Measurements from ENCODE around the gene TMEM271. TPM values are rescaled to one million over a fixed set of nuclear protein-coding genes. Genes with fewer than 3 reads are reported as not detected.
"Not testable (repeated sequence)": the region's sequence is repeated elsewhere in the genome, so short reads cannot be mapped to it uniquely, and the experiment has no call there.

Gene TMEM271
- total RNA-seq, 1 experiment from 2014 or later = 0.08 TPM

DNA sequence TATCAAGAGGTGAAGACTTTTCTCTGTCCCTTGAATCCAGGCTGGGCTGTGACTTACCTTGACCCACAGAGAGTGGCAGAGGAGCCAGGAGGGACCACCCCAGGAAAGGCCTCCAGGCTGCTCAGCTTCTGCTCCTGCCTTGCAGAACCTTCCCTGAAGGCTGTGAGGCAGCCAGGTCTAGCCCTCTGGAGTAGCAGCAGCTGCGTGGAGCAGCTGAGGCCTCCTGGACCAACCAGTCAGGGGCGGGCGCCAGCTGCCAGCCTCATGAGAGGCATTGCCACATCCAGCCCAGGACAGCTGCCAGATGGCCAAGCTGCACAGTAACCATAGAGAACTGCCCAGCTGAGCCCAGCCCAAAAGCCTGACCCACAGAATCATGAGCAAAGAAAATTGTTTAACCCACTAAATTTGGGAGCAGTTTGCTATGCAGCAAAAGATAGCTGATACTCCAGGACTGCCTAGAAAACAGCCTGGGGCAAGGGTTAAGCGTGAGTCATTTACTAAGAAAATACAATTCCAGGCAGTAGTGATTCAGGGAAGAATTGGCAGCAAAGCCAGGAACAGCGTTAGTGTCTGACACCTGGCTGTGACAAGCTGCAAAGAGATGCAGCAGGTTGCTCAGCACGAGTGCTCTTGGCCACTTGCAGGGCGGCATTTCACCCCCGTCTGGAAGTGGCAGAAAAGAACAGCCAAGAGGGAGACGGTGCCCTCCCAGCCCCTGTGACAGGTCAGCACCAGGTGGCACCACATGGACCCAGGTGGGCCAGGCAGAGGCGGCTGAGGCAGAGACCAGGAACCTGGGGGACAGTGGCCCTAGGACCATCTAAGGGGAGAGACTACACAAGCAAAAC lies 34.5 kb upstream of the TMEM271 start:
- peak; percentile 86 for DNase-seq (ENCODE audit: low spot score)

GRCh38 chr4:609400-610050 lies 33.4 kb upstream of the TMEM271 start:
- DNase-seq (ENCODE audit: low spot score) = no peak

DNA sequence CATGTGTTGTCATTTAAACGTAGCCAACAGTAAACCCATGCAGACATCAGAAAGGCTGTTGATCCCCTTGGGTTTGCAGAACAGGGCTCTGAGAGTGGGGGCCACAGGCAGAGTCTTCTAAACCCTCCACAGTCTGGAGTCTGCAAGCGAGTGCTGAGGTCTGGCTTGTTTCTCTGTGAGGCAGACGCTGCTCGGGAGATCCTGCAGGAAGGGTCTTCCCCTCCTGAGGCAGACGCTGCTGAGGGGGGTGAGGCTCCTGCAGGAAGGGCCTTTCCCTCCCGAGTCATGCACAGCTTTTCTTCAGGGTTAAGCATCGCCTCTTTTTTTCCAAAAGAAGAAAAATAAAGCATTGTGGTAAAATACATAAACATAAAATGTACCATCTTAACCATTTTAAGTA lies 32.1 kb upstream of the TMEM271 start:
- DNase-seq (ENCODE audit: low spot score) = no peak

- DNase-seq (ENCODE audit: low spot score) = no peak
Observed at GRCh38 chr4:605702-606425, 29.8 kb upstream of the TMEM271 start.

DNA sequence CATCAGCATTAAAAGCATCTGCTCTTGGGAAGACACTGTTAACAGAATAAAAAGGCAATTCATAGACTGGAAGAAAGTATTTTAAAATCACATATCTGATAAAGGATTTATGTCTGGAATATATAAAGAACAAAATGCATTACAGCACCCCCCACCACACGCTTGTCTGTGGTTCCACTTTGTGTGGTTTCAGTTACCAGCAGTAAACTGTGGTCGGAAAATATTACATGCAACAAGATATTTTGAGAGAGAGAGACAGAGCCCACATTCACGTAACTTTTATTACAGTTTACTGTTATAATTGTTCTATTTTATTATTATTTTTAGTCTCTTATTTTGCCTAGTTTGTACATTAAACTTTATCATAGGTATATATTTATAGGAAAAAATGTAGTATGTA lies 28.0 kb upstream of the TMEM271 start:
- DNase-seq (ENCODE audit: low spot score) = no peak

DNA sequence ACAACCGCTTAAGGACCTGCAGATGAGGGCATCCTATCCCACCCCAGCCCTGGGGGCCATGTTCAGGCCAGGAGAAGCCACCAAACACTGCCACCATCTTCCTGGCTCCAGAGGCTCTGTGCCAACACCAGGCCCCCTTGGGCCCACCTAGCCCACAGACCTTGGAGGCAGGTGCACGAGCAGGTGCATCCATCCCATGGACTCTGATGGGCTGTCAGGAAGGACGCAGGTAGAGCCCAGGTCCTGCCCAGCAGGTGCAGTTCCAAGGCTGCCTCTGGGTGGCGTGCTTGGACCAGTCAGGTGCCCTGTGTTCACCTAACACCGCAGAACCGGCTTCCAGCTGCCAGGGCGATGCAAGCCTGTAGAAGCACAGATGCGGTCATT lies 26.5 kb upstream of the TMEM271 start:
- peak; percentile 38 for DNase-seq (ENCODE audit: low spot score)

DNA sequence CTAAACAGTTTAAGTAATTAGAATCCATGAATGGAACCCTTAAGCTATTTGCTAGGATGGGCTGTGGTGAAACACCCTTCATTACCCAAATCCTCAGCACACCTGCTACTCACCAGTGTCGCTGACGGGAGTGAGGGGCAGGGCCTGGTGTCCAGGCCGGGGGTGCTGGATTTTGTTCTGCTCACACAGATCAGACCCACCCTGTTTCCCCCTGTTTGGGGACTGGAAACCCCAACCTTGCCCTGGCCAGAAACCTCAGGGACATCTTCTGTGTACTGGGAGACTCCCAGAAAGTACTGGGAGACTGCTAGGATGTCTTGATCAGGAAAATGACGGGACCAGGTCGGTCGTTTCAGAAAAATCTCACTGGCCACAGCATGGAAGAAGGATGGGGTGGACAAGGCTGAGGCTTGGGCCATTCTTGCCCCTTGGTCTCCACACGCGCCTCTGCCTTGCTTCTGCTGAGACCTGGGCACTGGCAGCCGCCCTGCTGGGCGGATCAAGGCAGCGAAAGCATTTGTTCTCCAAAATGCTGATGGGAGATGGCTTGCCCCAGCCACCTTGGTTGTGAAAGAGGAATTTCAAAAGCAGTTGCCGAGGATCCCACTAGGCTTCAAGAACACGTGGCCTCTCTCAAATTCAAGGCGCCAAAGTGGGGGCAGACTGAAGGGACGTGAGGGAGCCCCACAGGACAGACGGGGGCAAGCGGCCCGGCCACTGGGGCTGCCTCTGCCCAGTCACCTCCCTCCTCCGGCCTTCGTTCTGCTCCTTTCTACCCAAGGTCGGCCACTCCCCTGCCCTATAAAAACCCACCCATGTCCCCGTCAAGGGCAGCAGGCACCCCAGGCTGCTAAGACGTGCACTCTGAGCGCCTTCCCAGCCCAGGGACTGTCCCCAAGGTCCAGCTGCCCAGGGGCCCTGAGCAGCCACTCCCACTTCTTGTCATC lies 25.8 kb upstream of the TMEM271 start:
- DNase-seq (ENCODE audit: low spot score) = no peak

- no peak for DNase-seq (ENCODE audit: low spot score)
Observed at GRCh38 chr4:600850-601515, 24.9 kb upstream of the TMEM271 start.

DNA sequence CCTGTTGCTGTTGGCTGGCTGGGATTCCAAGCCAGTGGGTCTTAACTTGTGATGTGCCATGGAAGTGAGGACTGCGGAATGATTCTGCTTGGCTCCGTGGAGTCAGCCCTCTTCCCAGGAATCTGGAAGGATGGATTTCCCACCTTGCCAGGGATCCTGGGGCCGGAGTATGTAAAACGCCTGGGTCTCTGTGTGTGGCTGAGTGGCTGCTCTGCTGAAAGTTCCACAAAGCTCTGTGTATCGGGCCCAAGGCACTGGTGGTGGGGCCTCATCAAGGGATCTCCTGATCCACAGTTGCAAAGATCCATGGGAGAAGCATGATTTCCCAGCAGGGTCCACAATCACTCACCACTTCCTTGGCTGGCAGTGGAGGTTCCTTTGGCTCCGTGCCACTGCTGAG lies 24.1 kb upstream of the TMEM271 start:
- DNase-seq (ENCODE audit: low spot score) = no peak

- DNase-seq (ENCODE audit: low spot score) = no peak
Observed at GRCh38 chr4:598925-599324, 22.8 kb upstream of the TMEM271 start.

DNA sequence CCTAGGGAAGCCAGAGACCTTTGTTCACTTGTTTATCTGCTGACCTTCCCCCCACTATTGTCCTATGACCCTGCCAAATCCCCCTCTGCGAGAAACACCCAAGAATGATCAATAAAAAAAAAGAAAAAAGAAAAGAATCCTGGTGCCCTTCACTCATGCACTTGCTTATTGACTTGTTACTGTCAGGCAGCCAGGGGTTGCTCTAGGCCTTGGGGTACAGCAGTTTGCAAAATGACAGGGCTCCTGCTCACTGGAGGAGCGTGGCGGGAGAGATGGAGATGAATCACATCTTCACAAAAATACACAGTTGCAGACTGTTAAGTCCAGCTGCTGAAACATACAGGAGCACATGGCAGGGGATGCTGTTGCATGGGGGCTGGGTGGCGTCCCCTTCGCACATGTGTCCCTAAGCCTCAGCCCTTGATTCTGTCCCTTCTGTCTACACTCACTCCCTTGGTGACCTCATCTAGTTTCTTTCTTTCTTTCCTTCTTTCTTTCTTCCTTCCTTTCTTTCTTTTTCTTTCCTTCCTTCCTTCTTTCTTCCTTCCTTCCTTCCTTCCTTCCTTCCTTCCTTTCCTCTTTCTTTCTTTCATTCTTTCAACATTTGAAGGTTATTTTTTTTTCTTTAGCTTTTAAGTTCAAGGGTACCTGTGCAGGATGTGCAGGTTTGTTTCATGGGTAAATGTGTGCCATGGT lies 16.9 kb upstream of the TMEM271 start:
- no peak for DNase-seq (ENCODE audit: low spot score)

GRCh38 chr4:592178-592577 lies 16.1 kb upstream of the TMEM271 start:
- DNase-seq (ENCODE audit: low spot score) = not testable (repeated sequence)

DNA sequence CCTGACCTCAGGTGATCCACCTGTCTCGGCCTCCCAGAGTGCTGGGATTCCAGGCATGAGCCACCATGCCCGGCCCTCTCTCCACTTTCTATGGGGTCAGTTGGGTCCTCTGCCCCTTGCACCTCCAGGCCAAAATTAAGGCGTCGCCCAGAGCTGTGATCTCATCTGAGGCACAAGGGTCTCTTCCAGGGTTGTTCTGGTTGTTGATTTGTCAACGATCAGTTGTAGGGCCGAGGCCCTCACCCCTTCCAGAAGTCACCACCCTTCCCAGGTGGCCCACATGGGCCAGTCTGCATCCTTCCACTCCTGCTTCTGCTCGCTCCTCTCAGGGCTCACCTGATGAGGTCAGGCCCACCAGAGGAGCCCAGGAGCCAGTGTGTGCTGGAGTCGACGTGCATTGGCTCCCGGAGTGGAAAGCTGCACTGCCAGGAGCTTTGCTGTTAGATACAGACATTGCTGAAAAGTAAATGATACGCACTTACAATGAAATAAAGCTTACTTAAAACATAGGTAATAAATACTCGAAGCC lies 14.3 kb upstream of the TMEM271 start:
- no peak for DNase-seq (ENCODE audit: low spot score)

DNA sequence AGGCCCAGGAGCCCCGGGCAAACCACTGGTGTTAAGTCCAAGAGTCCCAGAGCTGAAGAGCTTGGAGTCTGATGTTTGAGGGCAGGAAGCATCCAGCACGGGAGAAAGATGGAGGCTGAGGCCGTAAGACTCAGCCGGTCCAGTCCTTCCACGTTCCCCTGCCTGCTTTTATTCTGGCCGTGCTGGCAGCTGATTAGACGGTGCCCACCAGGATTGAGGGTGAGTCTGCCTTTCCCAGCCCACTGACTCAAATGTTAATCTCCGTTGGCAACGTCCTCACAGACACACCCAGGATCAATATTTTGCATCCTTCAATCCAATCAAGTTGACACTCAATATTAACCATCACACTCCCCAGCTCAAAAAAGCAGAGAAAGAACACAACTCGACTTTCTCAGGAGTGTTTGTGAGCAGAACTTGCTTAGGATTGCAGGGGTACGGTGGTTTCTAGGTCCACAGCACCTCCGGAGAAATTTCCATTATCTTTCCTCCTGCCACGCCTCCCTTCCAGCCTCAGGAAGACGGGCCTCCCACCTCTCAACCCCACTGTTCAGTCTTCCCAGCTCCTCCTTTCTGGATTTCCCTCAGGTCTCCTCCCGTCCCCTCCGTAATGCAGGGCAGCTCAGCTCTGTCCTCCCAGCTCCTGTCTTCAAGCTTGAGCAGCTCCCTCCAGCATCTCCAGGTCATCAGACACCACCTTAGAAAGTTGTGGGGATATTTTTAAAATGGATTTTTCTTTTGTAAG lies 13.3 kb upstream of the TMEM271 start:
- no peak for DNase-seq (ENCODE audit: low spot score)

DNA sequence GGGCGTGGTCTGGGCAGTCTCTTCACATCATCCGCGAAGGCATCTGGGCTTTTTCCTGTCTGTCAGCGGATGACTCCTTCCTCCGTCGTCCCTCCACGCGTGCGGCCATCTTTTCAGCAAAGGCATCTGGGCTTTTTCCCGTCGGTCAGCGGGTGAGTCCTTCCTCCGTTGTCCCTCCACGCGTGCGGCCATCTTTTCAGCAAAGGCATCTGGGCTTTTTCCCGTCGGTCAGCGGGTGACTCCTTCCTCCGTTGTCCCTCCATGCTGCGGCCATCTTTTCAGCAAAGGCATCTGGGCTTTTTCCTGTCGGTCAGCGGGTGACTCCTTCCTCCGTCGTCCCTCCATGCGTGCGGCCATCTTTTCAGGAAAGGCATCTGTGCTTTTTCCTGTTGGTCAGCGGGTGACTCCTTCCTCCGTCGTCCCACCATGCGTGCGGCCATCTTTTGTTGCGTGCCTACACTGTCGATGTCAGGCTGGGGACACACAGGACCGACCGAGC lies 12.3 kb upstream of the TMEM271 start:
- DNase-seq (ENCODE audit: low spot score) = no peak

DNA sequence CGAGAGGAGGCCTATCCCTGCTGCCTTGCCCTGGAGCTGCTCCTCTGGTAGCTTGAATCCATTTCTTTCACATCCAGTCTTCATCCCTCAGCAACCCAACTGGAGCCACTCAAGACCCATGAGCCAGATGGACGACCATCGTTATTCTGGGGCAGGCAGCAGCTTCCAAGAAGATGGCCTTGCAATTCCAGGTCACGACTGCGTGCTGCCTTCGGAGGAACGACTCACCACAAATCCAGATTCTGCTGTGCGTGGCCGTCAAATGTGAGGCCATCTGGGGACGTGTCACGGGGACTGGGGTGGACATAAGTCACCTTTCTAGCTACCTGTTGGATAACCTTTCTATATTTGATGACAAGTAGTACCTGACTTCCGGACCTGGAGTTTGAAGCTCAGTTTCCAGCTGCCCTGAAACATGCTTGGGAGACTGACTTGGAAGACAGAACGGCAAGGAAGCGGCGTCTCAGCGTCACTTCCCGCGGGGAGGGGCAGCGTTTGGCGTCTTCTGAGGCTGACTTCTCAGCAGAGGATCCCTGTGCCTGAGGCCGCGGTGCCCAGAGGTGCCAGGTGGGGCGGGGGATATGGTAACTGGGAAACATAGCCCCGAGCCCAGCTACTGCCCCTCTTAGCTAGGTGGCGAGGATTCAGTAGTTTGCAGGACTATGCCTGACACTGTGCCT lies 11.7 kb upstream of the TMEM271 start:
- DNase-seq (ENCODE audit: low spot score) = no peak

DNA sequence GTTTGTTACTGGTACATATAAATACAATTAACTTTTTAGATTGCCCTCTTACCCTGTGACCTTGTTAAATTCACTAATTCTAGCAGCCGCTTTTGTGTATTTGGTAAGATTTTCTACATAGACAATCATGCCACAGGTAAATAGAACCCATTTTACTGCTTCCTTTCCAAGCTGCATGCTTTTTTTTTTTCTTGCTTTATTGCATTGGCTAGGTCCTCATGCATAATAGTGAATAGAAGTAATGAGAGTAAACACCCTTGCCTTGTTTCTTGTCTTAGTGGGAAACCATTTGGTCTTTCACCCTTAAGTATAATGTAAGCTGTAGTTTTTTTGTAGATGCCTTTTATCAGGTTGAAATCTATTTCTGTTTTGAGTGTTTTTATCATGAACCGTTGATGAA lies 7.7 kb upstream of the TMEM271 start:
- no peak for DNase-seq (ENCODE audit: low spot score)

GRCh38 chr4:581753-582361 lies 5.8 kb upstream of the TMEM271 start:
- DNase-seq (ENCODE audit: low spot score) = no peak

Data from H4 (cell line).